Muscle layer of colon (tissue), 2 donors: Measurements from ENCODE around the gene TPX2.
"Not testable (repeated sequence)": the region's sequence is repeated elsewhere in the genome, so short reads cannot be mapped to it uniquely, and the experiment has no call there.

Experiments
- H3K27ac ChIP-seq: one replicate; pipeline ENCODE4 v1.7.0; 2013; ENCODE audit warnings: low read depth, mild to moderate bottlenecking, low read length, moderate library complexity
- H3K27me3 ChIP-seq, 2 donors: one replicate each; pipeline ENCODE4 v1.7.0; 2013; ENCODE audit warnings: low read length in 2 of 2, mild to moderate bottlenecking in 2 of 2; ENCODE audit not compliant: insufficient read depth in 2 of 2, control insufficient read depth in 1 of 2
- H3K36me3 ChIP-seq: one replicate; pipeline ENCODE4 v1.7.0; 2013; ENCODE audit warnings: mild to moderate bottlenecking, low read length; ENCODE audit not compliant: insufficient read depth
- H3K4me1 ChIP-seq: one replicate; pipeline ENCODE4 v1.7.0; 2013; ENCODE audit warnings: mild to moderate bottlenecking, low read length; ENCODE audit not compliant: insufficient read depth
- H3K4me3 ChIP-seq, 2 donors: one replicate each; pipeline ENCODE4 v1.7.0; 2013; ENCODE audit warnings: low read length in 2 of 2, low read depth in 1 of 2, mild to moderate bottlenecking in 1 of 2, moderate library complexity in 1 of 2
- H3K9ac ChIP-seq: one replicate; pipeline ENCODE4 v1.7.0; 2013; ENCODE audit warnings: low read length
- H3K9me3 ChIP-seq: one replicate; pipeline ENCODE4 v1.7.0; 2013; ENCODE audit warnings: mild to moderate bottlenecking, low read length
- donor health status: abdominal sarcoma.
- donor health status: Adenocarcinoma of cecum.

Gene TPX2

DNA sequence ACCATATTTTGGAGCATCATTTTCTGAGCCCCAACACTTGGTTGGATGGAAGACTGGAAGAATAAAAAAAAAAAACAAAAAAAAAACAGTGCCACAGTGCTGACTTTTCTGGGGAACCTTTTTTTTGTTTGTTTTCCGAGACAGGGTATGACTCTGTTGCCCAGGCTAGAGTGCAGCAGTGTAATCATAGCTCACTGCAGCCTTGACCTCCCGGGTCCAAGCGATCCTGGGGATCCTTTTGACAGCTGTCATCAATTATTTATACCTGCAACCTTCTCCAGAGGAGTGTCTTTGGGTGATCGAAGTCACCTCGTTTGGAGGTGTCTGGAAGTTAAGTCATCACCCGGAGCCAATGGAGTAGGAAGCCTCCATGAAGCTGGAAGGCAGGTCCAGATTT lies 7.8 kb upstream of the TPX2 start:
- Histone ChIP-seq H3K9me3 (no peaks in the 10 kb centered on the region), H3K27me3 (no peaks in the 10 kb centered on the region), H3K36me3 (no peaks in the 10 kb centered on the region), H3K4me1 (no peaks in the 10 kb centered on the region), H3K9ac (no peak overlapping the region), H3K4me3 (no peak overlapping the region), H3K27ac (no peak overlapping the region)

DNA sequence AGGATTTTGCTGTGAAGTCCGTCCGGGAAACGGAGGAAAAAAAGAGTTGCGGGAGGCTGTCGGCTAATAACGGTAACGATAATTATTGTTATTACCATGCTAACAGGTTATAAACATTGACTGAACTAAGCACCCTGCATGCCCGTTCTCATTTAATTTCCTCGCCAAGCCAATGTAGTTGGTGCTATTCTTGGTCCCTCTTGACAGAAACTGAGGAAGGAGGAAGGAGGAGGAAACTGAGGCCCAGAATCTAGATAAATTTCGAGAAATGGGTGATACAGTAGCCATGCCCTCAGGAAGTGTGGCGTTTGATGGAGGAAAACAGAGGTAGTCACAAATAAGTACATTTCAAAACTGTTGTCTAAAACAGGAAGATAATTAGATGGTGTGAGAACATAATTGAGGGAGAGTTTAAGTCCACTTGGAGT lies 474 bp downstream of the TPX2 start:
- Histone ChIP-seq H3K9me3 (no peaks in the 10 kb centered on the region), H3K36me3 (no peaks in the 10 kb centered on the region), H3K27ac (no peak overlapping the region), H3K9ac (no peak overlapping the region), H3K4me3 (peak overlapping the region; percentile 70 to 71), H3K4me1 (peaks cover 4% of the 10 kb centered on the region), H3K27me3 (no peaks in the 10 kb centered on the region)

DNA sequence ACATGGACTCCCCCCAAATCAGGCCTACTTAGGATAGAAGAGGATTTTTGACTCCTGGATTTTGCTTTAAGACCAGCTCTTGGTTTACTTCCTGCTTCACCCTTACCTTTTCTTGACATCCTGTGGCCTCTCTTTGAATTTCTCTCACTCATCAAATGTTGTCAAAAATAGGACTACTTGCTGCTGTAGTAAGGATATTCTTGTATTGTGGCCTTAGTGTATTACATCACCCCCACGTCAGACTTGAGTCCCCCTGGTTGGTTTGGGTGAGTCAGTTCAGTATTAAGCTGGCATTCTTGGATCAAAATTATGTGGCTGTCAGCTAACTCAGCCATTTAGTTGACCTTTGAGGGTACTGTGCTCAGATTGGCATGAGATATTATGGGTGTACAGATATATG lies 1.1 kb downstream of the TPX2 start:
- Histone ChIP-seq H3K4me3 (no peak overlapping the region), H3K9ac (no peak overlapping the region), H3K27ac (no peak overlapping the region), H3K36me3 (no peaks in the 10 kb centered on the region), H3K27me3 (no peaks in the 10 kb centered on the region), H3K4me1 (peaks cover 4% of the 10 kb centered on the region), H3K9me3 (no peaks in the 10 kb centered on the region)

DNA sequence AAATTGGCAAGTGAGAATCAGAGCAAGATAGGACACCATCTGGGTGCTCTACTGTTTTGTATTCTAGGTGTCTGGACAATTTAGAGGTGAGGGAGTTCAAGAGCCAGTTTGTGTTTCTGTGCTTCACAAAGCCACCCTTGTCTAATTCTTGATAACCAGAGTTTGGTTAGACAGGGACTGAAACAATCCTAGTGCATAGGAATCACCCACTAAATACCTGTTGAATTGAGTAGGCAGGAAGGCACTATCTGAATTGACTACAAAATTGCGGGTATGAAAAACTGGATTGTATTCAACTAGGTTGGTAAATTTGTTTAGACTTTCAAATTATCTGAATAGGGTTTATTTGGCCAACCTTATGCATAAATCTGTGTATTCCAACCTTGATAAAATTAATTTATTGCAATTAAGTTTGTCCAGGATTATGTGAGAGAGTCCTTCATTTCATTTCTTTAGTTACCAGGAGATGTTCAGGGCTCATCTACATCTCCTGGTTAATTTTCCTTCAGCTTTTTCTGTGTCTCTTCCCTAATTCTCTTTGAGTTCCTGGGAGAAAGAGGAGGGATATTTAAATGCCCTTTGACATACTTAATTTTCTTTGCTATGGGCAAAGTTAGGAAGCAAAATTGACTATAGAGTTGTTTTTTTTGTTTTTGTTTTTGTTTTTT lies 1.7 kb downstream of the TPX2 start:
- H3K36me3 ChIP-seq = no peaks in the 10 kb centered on the region
- H3K27me3 ChIP-seq = no peaks in the 10 kb centered on the region
- H3K9me3 ChIP-seq = no peaks in the 10 kb centered on the region
- no peak overlapping the region for H3K27ac ChIP-seq
- H3K4me1 ChIP-seq = peaks cover 4% of the 10 kb centered on the region
- H3K4me3 ChIP-seq = no peak overlapping the region
- H3K9ac ChIP-seq = no peak overlapping the region

DNA sequence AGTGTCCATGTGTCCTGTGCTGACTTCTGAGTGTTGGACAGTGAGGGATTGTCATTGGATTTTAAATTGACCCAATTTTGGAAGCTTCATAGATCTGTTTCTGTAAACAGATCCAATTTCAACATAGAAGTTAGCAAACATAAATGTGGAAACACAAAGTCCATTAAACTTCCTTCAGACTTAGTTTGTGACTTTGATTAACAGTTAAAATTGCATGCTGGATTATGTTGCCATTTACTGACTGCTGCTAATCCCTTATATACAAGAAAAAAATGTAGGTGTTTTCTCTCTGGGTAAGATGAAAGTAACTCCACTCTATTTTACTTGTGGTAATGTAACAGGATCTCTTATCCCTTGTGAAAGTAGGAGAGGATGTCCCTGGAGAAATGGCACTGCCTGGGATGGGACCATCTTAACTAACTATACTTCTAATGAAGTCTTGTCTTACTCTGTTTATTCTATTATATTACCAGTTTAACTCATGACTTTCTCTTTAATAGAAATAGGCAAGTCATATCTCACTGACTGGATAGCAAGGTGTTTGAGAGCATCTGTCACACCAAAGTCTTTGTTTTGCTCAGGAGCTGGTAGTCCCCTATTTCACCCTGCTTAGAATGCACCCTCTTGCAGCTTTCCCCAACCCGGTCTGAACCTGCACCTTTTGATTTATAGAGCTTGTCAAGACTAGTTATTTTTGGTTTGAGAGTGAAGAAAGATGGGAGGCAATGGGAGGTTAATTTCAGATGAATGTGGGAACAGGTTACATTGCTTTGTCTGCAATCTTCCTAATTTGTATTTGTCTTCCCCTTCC lies 7.2 kb downstream of the TPX2 start:
- Histone ChIP-seq H3K36me3 (no peaks in the 10 kb centered on the region), H3K27me3 (no peaks in the 10 kb centered on the region), H3K4me1 (no peaks in the 10 kb centered on the region), H3K27ac (no peak overlapping the region), H3K9me3 (no peaks in the 10 kb centered on the region), H3K4me3 (no peak overlapping the region), H3K9ac (no peak overlapping the region)

DNA sequence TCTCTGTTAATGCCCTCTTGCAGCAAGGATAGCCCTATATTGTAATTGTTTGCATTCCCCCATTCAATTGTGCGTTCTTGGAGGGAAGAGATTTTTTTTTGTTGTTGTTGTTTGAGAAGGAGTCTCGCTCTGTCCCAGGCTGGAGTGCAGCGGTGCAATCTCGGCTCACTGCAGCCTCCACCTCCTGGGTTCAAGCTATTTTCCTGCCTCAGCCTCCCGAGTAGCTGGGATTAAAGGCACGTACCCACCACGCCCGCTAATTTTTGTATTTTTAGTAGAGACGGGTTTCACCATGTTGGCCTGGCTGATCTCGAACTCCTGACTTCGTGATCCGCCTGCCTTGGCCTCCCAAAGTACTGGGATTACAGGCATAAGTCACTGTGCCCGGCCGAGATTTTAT lies 7.9 kb downstream of the TPX2 start:
- not testable (repeated sequence) for H3K9ac ChIP-seq, H3K27ac ChIP-seq, H3K36me3 ChIP-seq, H3K4me1 ChIP-seq, H3K4me3 ChIP-seq, H3K9me3 ChIP-seq, H3K27me3 ChIP-seq

DNA sequence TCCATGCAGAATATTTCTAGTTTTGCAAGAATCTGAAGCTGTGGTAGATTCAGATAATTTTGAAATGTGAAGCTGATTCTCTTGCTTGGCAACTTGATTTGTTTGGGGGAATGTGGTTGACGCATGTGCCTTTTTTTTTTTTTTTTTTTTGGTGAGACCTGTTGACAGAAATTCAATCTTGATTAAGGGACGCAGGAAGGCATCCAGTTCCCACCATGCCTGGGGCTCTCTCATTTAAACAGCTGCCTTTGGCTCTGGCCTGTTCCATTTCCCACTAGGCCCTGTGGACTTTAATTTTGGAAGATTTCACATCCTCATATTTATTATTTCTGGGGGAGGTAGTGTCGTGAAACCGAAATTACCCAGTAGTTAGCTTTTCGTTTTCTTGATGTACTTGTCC lies 8.6 kb downstream of the TPX2 start:
- no peak overlapping the region for H3K27ac ChIP-seq
- H3K9ac ChIP-seq = no peak overlapping the region
- H3K4me3 ChIP-seq = no peak overlapping the region
- no peaks in the 10 kb centered on the region for H3K4me1 ChIP-seq
- no peaks in the 10 kb centered on the region for H3K27me3 ChIP-seq
- H3K36me3 ChIP-seq = no peaks in the 10 kb centered on the region
- no peaks in the 10 kb centered on the region for H3K9me3 ChIP-seq

DNA sequence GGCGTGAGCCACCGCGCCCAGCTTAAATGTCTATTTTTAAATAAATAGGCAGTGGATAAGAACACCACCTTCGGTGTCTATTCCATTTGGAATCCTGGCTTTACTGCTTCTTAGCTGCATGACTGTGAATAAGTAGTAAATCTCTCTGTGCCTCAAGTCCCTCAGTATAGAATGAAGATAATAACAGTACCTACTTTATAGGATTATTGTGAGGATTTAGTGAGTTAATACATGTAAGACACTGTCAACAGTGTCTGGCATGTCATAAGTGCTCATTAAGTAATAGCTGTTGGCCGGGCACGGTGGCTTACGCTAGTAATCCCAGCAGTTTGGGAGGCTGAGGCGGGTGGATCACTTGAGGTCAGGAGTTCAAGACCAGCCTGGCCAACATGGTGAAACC lies 10.1 kb downstream of the TPX2 start:
- Histone ChIP-seq H3K4me1 (no peaks in the 10 kb centered on the region), H3K27me3 (no peaks in the 10 kb centered on the region), H3K9ac (no peak overlapping the region), H3K9me3 (no peaks in the 10 kb centered on the region), H3K27ac (no peak overlapping the region), H3K4me3 (no peak overlapping the region), H3K36me3 (no peaks in the 10 kb centered on the region)

DNA sequence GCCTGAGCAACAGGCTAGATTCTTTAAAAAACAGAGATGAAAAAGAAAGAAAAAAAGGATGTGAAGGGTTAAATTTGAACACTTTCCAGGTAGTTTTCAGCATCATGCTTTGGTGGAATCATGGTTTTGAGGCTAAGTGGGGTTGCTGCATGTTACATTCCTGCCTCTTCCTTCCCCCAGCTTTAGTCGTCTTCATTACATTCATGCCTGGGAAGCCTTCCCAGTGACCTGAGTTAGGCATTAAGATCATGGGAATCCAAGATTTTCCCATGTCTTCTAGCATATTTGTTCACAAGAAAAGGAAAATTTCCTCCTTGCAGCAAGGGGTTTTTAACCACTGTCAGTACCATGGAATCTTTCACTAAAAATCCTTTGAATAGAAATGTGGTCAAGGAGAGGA lies 12.0 kb downstream of the TPX2 start:
- H3K4me1 ChIP-seq = no peaks in the 10 kb centered on the region
- H3K27me3 ChIP-seq = no peaks in the 10 kb centered on the region
- no peak overlapping the region for H3K9ac ChIP-seq
- no peak overlapping the region for H3K4me3 ChIP-seq
- H3K27ac ChIP-seq = no peak overlapping the region
- no peaks in the 10 kb centered on the region for H3K36me3 ChIP-seq
- H3K9me3 ChIP-seq = no peaks in the 10 kb centered on the region

DNA sequence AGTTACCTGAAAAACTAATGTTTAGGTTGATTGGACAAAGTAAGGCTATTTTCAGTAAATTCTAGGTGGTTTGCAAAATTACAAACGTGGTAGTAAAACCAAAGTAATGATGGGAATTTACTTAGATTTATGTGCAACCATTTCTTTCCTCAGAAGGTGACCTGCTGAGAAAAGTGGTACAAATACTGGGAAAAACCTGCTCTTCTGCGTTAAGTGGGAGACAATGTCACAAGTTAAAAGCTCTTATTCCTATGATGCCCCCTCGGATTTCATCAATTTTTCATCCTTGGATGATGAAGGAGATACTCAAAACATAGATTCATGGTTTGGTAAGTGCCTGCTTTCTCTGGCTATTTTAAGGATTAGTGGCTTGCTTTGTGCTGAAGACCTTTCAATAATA lies 18.2 kb downstream of the TPX2 start:
- H3K27me3 ChIP-seq = no peaks in the 10 kb centered on the region
- no peak overlapping the region for H3K4me3 ChIP-seq
- H3K36me3 ChIP-seq = no peaks in the 10 kb centered on the region
- H3K9me3 ChIP-seq = no peaks in the 10 kb centered on the region
- H3K9ac ChIP-seq = no peak overlapping the region
- no peak overlapping the region for H3K27ac ChIP-seq
- no peaks in the 10 kb centered on the region for H3K4me1 ChIP-seq

DNA sequence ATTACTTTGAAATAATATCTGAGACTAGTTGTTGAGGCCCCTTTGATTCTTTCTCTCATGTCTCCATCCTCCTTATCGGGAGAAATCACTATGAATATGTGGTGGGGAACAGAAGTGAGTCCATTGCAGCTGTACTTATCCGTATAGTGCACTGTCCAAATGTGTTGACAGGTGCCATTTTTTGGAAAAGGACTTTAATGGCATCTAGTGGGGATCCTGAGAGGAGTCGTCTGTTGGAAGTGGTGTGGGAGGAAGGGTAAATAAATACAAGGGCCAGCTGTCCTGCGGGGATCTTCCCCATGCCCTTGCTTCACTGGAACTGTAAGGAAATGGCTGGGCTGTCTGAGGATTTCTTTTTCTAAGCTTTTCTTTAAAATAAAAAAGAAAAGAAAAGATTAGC lies 19.4 kb downstream of the TPX2 start:
- Histone ChIP-seq H3K9me3 (no peaks in the 10 kb centered on the region), H3K27me3 (no peaks in the 10 kb centered on the region), H3K27ac (no peak overlapping the region), H3K36me3 (no peaks in the 10 kb centered on the region), H3K4me1 (no peaks in the 10 kb centered on the region), H3K9ac (no peak overlapping the region), H3K4me3 (no peak overlapping the region)

DNA sequence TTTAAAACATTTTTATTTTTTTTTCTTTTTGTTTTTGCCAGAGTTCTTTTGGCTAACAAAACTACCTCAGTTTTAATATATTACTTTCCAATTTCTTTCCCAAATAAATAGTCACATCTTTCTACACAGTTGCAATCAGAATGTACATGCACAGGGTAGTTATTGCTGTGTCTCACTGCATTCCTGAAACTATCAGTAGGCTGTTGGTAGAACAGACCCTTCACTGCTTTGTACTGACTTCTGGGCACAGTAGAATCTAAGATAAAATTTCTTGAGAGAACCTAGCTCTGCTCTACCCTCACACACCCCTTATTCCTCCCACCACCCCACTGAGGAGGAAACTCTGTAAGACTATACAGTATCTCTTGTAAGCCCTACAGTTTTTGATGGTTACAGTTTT lies 19.9 kb downstream of the TPX2 start:
- H3K27me3 ChIP-seq = no peaks in the 10 kb centered on the region
- H3K4me3 ChIP-seq = no peak overlapping the region
- no peak overlapping the region for H3K27ac ChIP-seq
- H3K4me1 ChIP-seq = no peaks in the 10 kb centered on the region
- H3K9ac ChIP-seq = no peak overlapping the region
- no peaks in the 10 kb centered on the region for H3K36me3 ChIP-seq
- no peaks in the 10 kb centered on the region for H3K9me3 ChIP-seq
